HCT116 (cell line): ENCODE results near the gene KIF18B. TPM values are rescaled to one million over a fixed set of nuclear protein-coding genes. Genes with fewer than 3 reads are reported as not detected.

Source experiments
- ATAC-seq: fragments of 200-7000 bp; cut with Tn5 transposase; 2 replicates; pipeline ENCODE4 v1.9.1; 2020; ENCODE audit warnings: mild to moderate bottlenecking, moderate library complexity
- BruUV-seq: library from RNA; stranded (reverse); fragments of 400-500 nt; replicated peaks from 2 replicates; lab custom pipeline; 2021; lab: Mats Ljungman, UMichigan
- CTCF ChIA-PET: fragments of 300-600 bp; sonication (Branson Sonifier 250); formaldehyde crosslinking; loops from one replicate; lab custom pipeline; 2021; ENCODE audit warnings: antibody characterized with exemption; lab: Charles Lee
- POLR2A ChIA-PET: fragments of 300-600, 350-600 bp; sonication (Branson Sonifier 250); formaldehyde crosslinking; loops from one replicate; lab custom pipeline; 2021; ENCODE audit warnings: antibody characterized with exemption; lab: Charles Lee
- RAD21 ChIA-PET, 2 experiments: fragments of 300-600 bp; sonication (Branson Sonifier 250); formaldehyde crosslinking; loops; one replicate each; lab custom pipeline; 2023; ENCODE audit warnings: low total read pairs in 2 of 2; ENCODE audit not compliant: uncharacterized antibody in 2 of 2, unreplicated experiment in 2 of 2, low non-redundant PET in 1 of 2; lab: Charles Lee
- DNase-seq: peaks from one replicate; pipeline ENCODE4 v3.0.0-alpha.2; 2010; ENCODE audit warnings: low read depth, low spot score
- H2AFZ ChIP-seq: fragments of 200-600 bp; shearing (Covaris generic), sonication (generic); 2 replicates; pipeline ENCODE4 v1.6.1; 2017; ENCODE audit warnings: low read depth, mixed run types, mixed read lengths, antibody characterized with exemption, low read length; ENCODE audit not compliant: poor library complexity, severe bottlenecking
- H3K27ac ChIP-seq: 2 replicates; pipeline ENCODE4 v1.5.1; 2012; ENCODE audit warnings: low read depth, low read length
- H3K27me3 ChIP-seq: fragments of 200-600 bp; sonication (generic); 2 replicates; pipeline ENCODE4 v1.6.1; 2016; ENCODE audit warnings: mixed run types, low read length, mixed read lengths; ENCODE audit not compliant: insufficient read depth
- H3K36me3 ChIP-seq, 2 experiments: fragments of 200-500 bp in 1 of 2; fragments of 200-600 bp in 1 of 2; sonication (Bioruptor generic) in 1 of 2; sonication (generic) in 1 of 2; 2 replicates each; pipeline versions ENCODE4 v1.5.1 to v1.6.1; 2014 to 2016; ENCODE audit warnings: low read length in 2 of 2, inconsistent platforms in 1 of 2, mixed read lengths in 1 of 2, mixed run types in 1 of 2; ENCODE audit not compliant: insufficient read depth in 2 of 2, control insufficient read depth in 1 of 2
- H3K4me1 ChIP-seq, 2 experiments: fragments of 200-600 bp in 1 of 2; sonication (generic) in 1 of 2; 2 replicates each; pipeline versions ENCODE4 v1.5.1 to v1.6.1; 2012 to 2017; ENCODE audit warnings: low read length in 2 of 2, inconsistent platforms in 1 of 2, mild to moderate bottlenecking in 1 of 2, mixed read lengths in 1 of 2, mixed run types in 1 of 2, moderate library complexity in 1 of 2; ENCODE audit not compliant: insufficient read depth in 2 of 2, control insufficient read depth in 1 of 2
- H3K4me2 ChIP-seq: fragments of 200-600 bp; sonication (generic); 2 replicates; pipeline ENCODE4 v1.6.1; 2017; ENCODE audit warnings: mixed run types, low read length, mixed read lengths
- H3K4me3 ChIP-seq, 2 experiments: fragments of 200-600 bp in 1 of 2; sonication (generic) in 1 of 2; replicated peaks in 1 of 2; 2 replicates each; pipeline ENCODE4 v1.5.1; 2011 to 2016; ENCODE audit warnings: low read length in 2 of 2, control low read depth in 1 of 2, low read depth in 1 of 2, mild to moderate bottlenecking in 1 of 2, mixed read lengths in 1 of 2, mixed run types in 1 of 2
- H3K79me2 ChIP-seq: fragments of 200-600 bp; sonication (generic); 2 replicates; pipeline ENCODE4 v1.6.1; 2017; ENCODE audit warnings: mild to moderate bottlenecking, mixed run types, low read length, moderate library complexity, mixed read lengths; ENCODE audit not compliant: insufficient read depth
- H3K9ac ChIP-seq: fragments of 200-600 bp; sonication (generic); 2 replicates; pipeline ENCODE4 v1.6.1; 2016; ENCODE audit warnings: low read length, mixed read lengths
- H3K9me2 ChIP-seq: fragments of 200-600 bp; sonication (generic), shearing (Covaris generic); 2 replicates; pipeline ENCODE4 v1.6.1; 2017; ENCODE audit warnings: mixed run types, mild to moderate bottlenecking, moderate library complexity; ENCODE audit not compliant: insufficient read depth
- H3K9me3 ChIP-seq, 2 experiments: fragments of 200-500 bp in 1 of 2; fragments of 200-600 bp in 1 of 2; sonication (Bioruptor generic) in 1 of 2; sonication (generic) in 1 of 2; 2 replicates each; pipeline ENCODE4 v1.6.1; 2014 to 2017; ENCODE audit warnings: low read length in 2 of 2, mixed read lengths in 2 of 2, inconsistent platforms in 1 of 2, low read depth in 1 of 2, mild to moderate bottlenecking in 1 of 2, mixed run types in 1 of 2, moderate library complexity in 1 of 2; ENCODE audit not compliant: control insufficient read depth in 1 of 2, insufficient read depth in 1 of 2
- H4K20me1 ChIP-seq: fragments of 200-600 bp; sonication (generic), shearing (Covaris generic); 2 replicates; pipeline ENCODE4 v1.6.1; 2017; ENCODE audit warnings: mixed run types, mild to moderate bottlenecking, moderate library complexity; ENCODE audit not compliant: insufficient read depth
- ATF3 ChIP-seq: IDR thresholded peaks from 2 replicates; pipeline ENCODE4 v1.6.1; 2012
- CBX3 ChIP-seq: IDR thresholded peaks from 2 replicates; pipeline ENCODE4 v1.6.1; 2012; ENCODE audit warnings: low read depth
- EGR1 ChIP-seq: IDR thresholded peaks from 2 replicates; pipeline ENCODE4 v1.6.1; 2012; ENCODE audit warnings: low read depth
- ELF1 ChIP-seq: IDR thresholded peaks from 2 replicates; pipeline ENCODE4 v1.6.1; 2012; ENCODE audit warnings: low read depth, borderline replicate concordance
- EZH2phosphoT487 ChIP-seq: fragments of 200-600 bp; IDR thresholded peaks from 2 replicates; pipeline ENCODE4 v1.6.1; 2018; ENCODE audit warnings: antibody characterized with exemption, borderline replicate concordance
- FOSL1 ChIP-seq: IDR thresholded peaks from 2 replicates; pipeline ENCODE4 v1.6.1; 2012; ENCODE audit warnings: low read depth
- JUND ChIP-seq: IDR thresholded peaks from 2 replicates; pipeline ENCODE4 v1.6.1; 2012
- MAX ChIP-seq: IDR thresholded peaks from 2 replicates; pipeline ENCODE4 v1.6.1; 2012
- POLR2AphosphoS5 ChIP-seq: IDR thresholded peaks from 2 replicates; pipeline ENCODE4 v1.6.1; 2011; ENCODE audit warnings: mild to moderate bottlenecking, low read depth, low read length, moderate library complexity
- RAD21 ChIP-seq: IDR thresholded peaks from 2 replicates; pipeline ENCODE4 v1.6.1; 2012; ENCODE audit warnings: low read depth, mild to moderate bottlenecking
- REST ChIP-seq: IDR thresholded peaks from 2 replicates; pipeline ENCODE4 v1.6.1; 2012; ENCODE audit warnings: low read depth
- SIN3A ChIP-seq: IDR thresholded peaks from 2 replicates; pipeline ENCODE4 v1.6.1; 2012; ENCODE audit warnings: low read depth
- SP1 ChIP-seq: IDR thresholded peaks from 2 replicates; pipeline ENCODE4 v1.6.1; 2012; ENCODE audit warnings: low read depth
- YY1 ChIP-seq: IDR thresholded peaks from 2 replicates; pipeline ENCODE4 v1.6.1; 2011; ENCODE audit warnings: low read length, low read depth, moderate library complexity, mild to moderate bottlenecking; ENCODE audit not compliant: insufficient replicate concordance; ENCODE audit errors: extremely low read depth
- ZBTB33 ChIP-seq: IDR thresholded peaks from 2 replicates; pipeline ENCODE4 v1.6.1; 2011; ENCODE audit warnings: mild to moderate bottlenecking, low read length, moderate library complexity; ENCODE audit not compliant: insufficient replicate concordance; ENCODE audit errors: extremely low read depth
- ZFX ChIP-seq: fragments of 450-650 bp; IDR thresholded peaks from 2 replicates; pipeline ENCODE4 v1.6.1; 2017
- intact Hi-C: fragments of 100-400 bp; cut with micrococcal nuclease; formaldehyde crosslinking; loops from 2 replicates; pipeline ENCODE4 v1.10.0; 2022
- total RNA-seq: library from RNA; stranded (reverse); gene quantifications from one replicate; pipeline ENCODE4 v1.2.1, GENCODE V29; 2021; ENCODE audit not compliant: unreplicated experiment

Gene KIF18B
- total RNA-seq, 1 experiment from 2014 or later = 76.4 TPM

- Histone ChIP-seq H3K9me2 (no peaks in the 10 kb centered on the region), H3K36me3 (0 out of 4 replicates have a peak, but pooled peaks cover 0 to under 1% of the 10 kb centered on the region in 2 experiments), H3K27me3 (no peaks in the 10 kb centered on the region), H3K9me3 (no peaks in the 10 kb centered on the region), H3K4me2 (no peak overlapping the region), H3K4me1 (peaks cover 0 to 18% of the 10 kb centered on the region in 2 experiments; a peak in 2 of 4 replicates), H3K9ac (no peak overlapping the region), H3K79me2 (no peaks in the 10 kb centered on the region), H2AFZ (no peak overlapping the region), H3K27ac (no peak overlapping the region), H4K20me1 (no peaks in the 10 kb centered on the region), H3K4me3 (no peak overlapping the region)
- DNase-seq (no peak), ATAC-seq (no peak)
- intact Hi-C loops = loop anchor here (1.0 kb wide), 3 partner anchors 102 to 213 kb away; no protein-coding TSS in a partner anchor
- ChIA-PET RAD21 (interaction anchor here (0.6 to 1.7 kb wide), 6 partner anchors 11 to 179 kb away, joined by 3 to 4 read pairs (median 3); no protein-coding TSS in a partner anchor), POLR2A (interaction anchor here (0.6 to 1.0 kb wide), 3 partner anchors 11 to 155 kb away, joined by 3 to 4 read pairs (median 3); no protein-coding TSS in a partner anchor), CTCF (interaction anchor here (0.6 to 5.1 kb wide), 21 partner anchors 9 to 228 kb away, joined by 3 to 63 read pairs (median 4); partner anchors contain the start of genes ACBD4 and C1QL1)
- TF ChIP-seq FOSL1 (no peak), EZH2phosphoT487 (no peak), SIN3A (no peak), ZFX (no peak), ZBTB33 (no peak), CBX3 (no peak), RAD21 (no peak), POLR2AphosphoS5 (no peak), YY1 (no peak), ATF3 (no peak), EGR1 (no peak), REST (no peak), ELF1 (no peak), SP1 (no peak), JUND (no peak), MAX (no peak)
- no TSS peak for BruUV-seq
These were observed 27.0 kb downstream of the KIF18B start for GRCh38 chr17:44920565-44920940.
